Astrocyte of the hippocampus (primary cell): ENCODE results near the gene ACOT11.
A peak's percentile ranks its signal among the peaks of the same experiment; 100 is the strongest.

ENCODE experiments used
- DNase-seq: peaks from one replicate; pipeline ENCODE4 v3.0.0; 2011; ENCODE audit warnings: low read depth, low spot score

The ACOT11 gene

GRCh38 chr1:54537611-54538010 lies 10.4 kb upstream of the ACOT11 start:
- no peak for DNase-seq

- no peak for DNase-seq
Observed at GRCh38 chr1:54538538-54538937, 9.5 kb upstream of the ACOT11 start.

GRCh38 chr1:54540582-54541295 lies 7.3 kb upstream of the ACOT11 start:
- no peak for DNase-seq

GRCh38 chr1:54542120-54542961 lies 5.7 kb upstream of the ACOT11 start:
- peak; percentile 77 for DNase-seq

- DNase-seq: no peak
Observed at GRCh38 chr1:54542962-54543539, 5.0 kb upstream of the ACOT11 start.

GRCh38 chr1:54543729-54544496 lies 4.1 kb upstream of the ACOT11 start:
- DNase-seq: peak; percentile 39

- no peak for DNase-seq
Observed at GRCh38 chr1:54545916-54546635, 2.0 kb upstream of the ACOT11 start.

- DNase-seq: no peak
Observed at GRCh38 chr1:54546651-54547401, 1.2 kb upstream of the ACOT11 start.

- no peak for DNase-seq
Observed at GRCh38 chr1:54548389-54549044, 489 bp downstream of the ACOT11 start.

GRCh38 chr1:54549181-54549924 lies 1.3 kb downstream of the ACOT11 start:
- peak; percentile 32 for DNase-seq

GRCh38 chr1:54551891-54552290 lies 3.9 kb downstream of the ACOT11 start:
- DNase-seq: no peak

- no peak for DNase-seq
Observed at GRCh38 chr1:54553602-54554313, 5.7 kb downstream of the ACOT11 start.

- DNase-seq: no peak
Observed at GRCh38 chr1:54556110-54556509, 8.1 kb downstream of the ACOT11 start.

- no peak for DNase-seq
Observed at GRCh38 chr1:54557671-54558355, 9.8 kb downstream of the ACOT11 start.

- no peak for DNase-seq
Observed at GRCh38 chr1:54558434-54559030, 10.5 kb downstream of the ACOT11 start.

GRCh38 chr1:54559111-54559548 lies 11.1 kb downstream of the ACOT11 start:
- no peak for DNase-seq

- no peak for DNase-seq
Observed at GRCh38 chr1:54559771-54560231, 11.8 kb downstream of the ACOT11 start.
